ENCODE results near the gene MAPKAPK2.

DNA sequence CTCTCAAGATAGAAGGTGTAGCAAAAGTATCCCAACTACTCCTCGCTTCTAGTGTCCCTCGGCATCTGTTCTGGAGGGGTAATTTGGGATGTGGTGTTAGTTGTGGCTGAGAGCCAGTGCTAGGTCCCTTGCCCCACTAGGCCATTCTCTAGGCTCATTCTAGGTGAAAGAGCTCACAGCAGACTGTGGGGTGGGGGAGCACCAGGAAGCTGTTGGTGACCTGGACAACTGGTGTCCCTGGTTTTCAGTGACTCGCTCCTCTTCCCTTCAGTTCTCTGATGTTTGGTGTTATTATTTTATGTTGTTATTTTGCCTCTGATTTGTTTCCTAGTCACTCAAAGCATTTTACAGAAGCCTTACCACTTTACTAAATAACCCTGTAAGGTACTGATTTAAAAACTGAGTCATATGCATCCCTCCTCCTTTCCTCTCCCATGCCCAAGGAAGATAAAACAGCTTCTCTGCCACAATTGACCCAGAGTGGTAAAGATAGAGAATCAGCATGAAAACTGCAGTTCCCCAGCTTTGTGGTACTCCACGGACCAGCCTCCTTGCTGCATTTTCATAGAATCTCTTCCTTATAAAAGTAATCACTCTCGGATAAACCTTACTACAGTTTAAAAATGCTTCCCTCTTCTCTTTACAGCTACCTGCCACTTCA lies 35.3 kb upstream of the MAPKAPK2 start:
- TF ChIP-seq, protein P1, sequence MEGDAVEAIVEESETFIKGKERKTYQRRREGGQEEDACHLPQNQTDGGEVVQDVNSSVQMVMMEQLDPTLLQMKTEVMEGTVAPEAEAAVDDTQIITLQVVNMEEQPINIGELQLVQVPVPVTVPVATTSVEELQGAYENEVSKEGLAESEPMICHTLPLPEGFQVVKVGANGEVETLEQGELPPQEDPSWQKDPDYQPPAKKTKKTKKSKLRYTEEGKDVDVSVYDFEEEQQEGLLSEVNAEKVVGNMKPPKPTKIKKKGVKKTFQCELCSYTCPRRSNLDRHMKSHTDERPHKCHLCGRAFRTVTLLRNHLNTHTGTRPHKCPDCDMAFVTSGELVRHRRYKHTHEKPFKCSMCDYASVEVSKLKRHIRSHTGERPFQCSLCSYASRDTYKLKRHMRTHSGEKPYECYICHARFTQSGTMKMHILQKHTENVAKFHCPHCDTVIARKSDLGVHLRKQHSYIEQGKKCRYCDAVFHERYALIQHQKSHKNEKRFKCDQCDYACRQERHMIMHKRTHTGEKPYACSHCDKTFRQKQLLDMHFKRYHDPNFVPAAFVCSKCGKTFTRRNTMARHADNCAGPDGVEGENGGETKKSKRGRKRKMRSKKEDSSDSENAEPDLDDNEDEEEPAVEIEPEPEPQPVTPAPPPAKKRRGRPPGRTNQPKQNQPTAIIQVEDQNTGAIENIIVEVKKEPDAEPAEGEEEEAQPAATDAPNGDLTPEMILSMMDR (IDR thresholded peaks at IDR 0.05): no peak
- TF ChIP-seq ZFX (IDR thresholded peaks at IDR 0.05; ENCODE audit: borderline replicate concordance): no peak

All from 22Rv1 (cell line).